Aorta (tissue), 5 donors: ENCODE measurements around the gene ZBED4. TPM values are rescaled to one million over a fixed set of nuclear protein-coding genes. Genes with fewer than 3 reads are reported as not detected.

ENCODE experiments used
- ATAC-seq: fragments of 200-7000 bp; cut with Tn5 transposase; one replicate; pipeline ENCODE4 v1.9.1; 2022; ENCODE audit warnings: moderate library complexity; ENCODE audit not compliant: low FRiP score
- DNase-seq, 2 donors: peaks; one replicate each; pipeline ENCODE4 v3.0.0-alpha.2; 2020
- H3K27ac ChIP-seq, 2 donors: one replicate each; pipeline ENCODE4 v1.5.1; 2013; ENCODE audit warnings: low read length in 2 of 2, mild to moderate bottlenecking in 2 of 2, moderate library complexity in 2 of 2, control low read depth in 1 of 2, inconsistent platforms in 1 of 2, low read depth in 1 of 2
- H3K27me3 ChIP-seq, 2 donors: one replicate each; pipeline ENCODE4 v1.6.1; 2013; ENCODE audit warnings: control low read depth in 1 of 2, low read length in 1 of 2, mild to moderate bottlenecking in 1 of 2, moderate library complexity in 1 of 2; ENCODE audit not compliant: insufficient read depth in 2 of 2, control insufficient read depth in 1 of 2
- H3K36me3 ChIP-seq, 2 donors: one replicate each; pipeline ENCODE4 v1.6.1; 2013; ENCODE audit warnings: control low read depth in 1 of 2, low read length in 1 of 2, mild to moderate bottlenecking in 1 of 2; ENCODE audit not compliant: insufficient read depth in 2 of 2, control insufficient read depth in 1 of 2
- H3K4me1 ChIP-seq, 2 donors: one replicate each; pipeline ENCODE4 v1.6.1; 2013; ENCODE audit warnings: low read length in 2 of 2, control low read depth in 1 of 2, mild to moderate bottlenecking in 1 of 2, moderate library complexity in 1 of 2; ENCODE audit not compliant: insufficient read depth in 2 of 2, control insufficient read depth in 1 of 2
- H3K4me3 ChIP-seq, 2 donors: one replicate each; pipeline ENCODE4 v1.5.1; 2013; ENCODE audit warnings: low read length in 2 of 2, control low read depth in 1 of 2, mild to moderate bottlenecking in 1 of 2
- H3K9me3 ChIP-seq: one replicate; pipeline ENCODE4 v1.6.1; 2013; ENCODE audit warnings: mild to moderate bottlenecking, low read length; ENCODE audit not compliant: control insufficient read depth
- WGBS, 2 donors: extraction: QIAGEN DNeasy Blood & Tissue Kit; methylation state at CpG; one replicate each; pipeline ENCODE4 v1.1.7; 2013; 5-methylcytosine and 5-hydroxymethylcytosine counted together
- intact Hi-C, 2 donors: fragments of 100-400 bp; cut with DNase I; formaldehyde crosslinking; loops; one replicate each; pipeline versions ENCODE4 v1.14.2 to v1.15.0; 2022
- long read RNA-seq, 2 donors: library from polyadenylated mRNA; unstranded; transcript quantifications; one replicate each; pipeline ENCODE4 v2.0.0, GENCODE V29; 2020 to 2021
- polyA plus RNA-seq, 2 donors: library from polyadenylated mRNA; stranded (reverse); fragments of 200-250 nt; gene quantifications; one replicate each; pipeline ENCODE4 v1.2.3, GENCODE V29; 2013
- total RNA-seq, 2 donors: library from RNA; stranded (reverse); fragmentation: NEBNext Ultra II Directional; extraction: Animal tissue kit (Norgen Biotek cat#: 25700); gene quantifications; one replicate each; pipeline ENCODE4 v1.2.1, GENCODE V29; 2021
- donor health status: healthy with polysubstance abuse.
- donor health status: Bipolar disorder and iron deficiency.
- donor health status: DM: no; HTN: no; CAD: no.
- donor health status: DM: no; HTN: no; CAD: no.
- donor health status: DM: yes; HTN: yes; CAD: no.

ZBED4 gene, protein sequence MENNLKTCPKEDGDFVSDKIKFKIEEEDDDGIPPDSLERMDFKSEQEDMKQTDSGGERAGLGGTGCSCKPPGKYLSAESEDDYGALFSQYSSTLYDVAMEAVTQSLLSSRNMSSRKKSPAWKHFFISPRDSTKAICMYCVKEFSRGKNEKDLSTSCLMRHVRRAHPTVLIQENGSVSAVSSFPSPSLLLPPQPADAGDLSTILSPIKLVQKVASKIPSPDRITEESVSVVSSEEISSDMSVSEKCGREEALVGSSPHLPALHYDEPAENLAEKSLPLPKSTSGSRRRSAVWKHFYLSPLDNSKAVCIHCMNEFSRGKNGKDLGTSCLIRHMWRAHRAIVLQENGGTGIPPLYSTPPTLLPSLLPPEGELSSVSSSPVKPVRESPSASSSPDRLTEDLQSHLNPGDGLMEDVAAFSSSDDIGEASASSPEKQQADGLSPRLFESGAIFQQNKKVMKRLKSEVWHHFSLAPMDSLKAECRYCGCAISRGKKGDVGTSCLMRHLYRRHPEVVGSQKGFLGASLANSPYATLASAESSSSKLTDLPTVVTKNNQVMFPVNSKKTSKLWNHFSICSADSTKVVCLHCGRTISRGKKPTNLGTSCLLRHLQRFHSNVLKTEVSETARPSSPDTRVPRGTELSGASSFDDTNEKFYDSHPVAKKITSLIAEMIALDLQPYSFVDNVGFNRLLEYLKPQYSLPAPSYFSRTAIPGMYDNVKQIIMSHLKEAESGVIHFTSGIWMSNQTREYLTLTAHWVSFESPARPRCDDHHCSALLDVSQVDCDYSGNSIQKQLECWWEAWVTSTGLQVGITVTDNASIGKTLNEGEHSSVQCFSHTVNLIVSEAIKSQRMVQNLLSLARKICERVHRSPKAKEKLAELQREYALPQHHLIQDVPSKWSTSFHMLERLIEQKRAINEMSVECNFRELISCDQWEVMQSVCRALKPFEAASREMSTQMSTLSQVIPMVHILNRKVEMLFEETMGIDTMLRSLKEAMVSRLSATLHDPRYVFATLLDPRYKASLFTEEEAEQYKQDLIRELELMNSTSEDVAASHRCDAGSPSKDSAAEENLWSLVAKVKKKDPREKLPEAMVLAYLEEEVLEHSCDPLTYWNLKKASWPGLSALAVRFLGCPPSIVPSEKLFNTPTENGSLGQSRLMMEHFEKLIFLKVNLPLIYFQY
- 1 to 10 TPM; 8.6 to 9.7 TPM for total RNA-seq
- 1 to 10 TPM; 1.3 to 1.9 TPM for polyA plus RNA-seq
- long read RNA-seq, donor 1, partial matches to known transcripts = 0 of 10 reads
- long read RNA-seq, donor 1, other reads (novel, unspliced or antisense) = 10 of 10 reads
- long read RNA-seq, donor 2, full-length matches to known transcripts = 1 of 13 reads
- long read RNA-seq, donor 2, partial matches to known transcripts = 0 of 13 reads
- long read RNA-seq, donor 2, other reads (novel, unspliced or antisense) = 12 of 13 reads

DNA sequence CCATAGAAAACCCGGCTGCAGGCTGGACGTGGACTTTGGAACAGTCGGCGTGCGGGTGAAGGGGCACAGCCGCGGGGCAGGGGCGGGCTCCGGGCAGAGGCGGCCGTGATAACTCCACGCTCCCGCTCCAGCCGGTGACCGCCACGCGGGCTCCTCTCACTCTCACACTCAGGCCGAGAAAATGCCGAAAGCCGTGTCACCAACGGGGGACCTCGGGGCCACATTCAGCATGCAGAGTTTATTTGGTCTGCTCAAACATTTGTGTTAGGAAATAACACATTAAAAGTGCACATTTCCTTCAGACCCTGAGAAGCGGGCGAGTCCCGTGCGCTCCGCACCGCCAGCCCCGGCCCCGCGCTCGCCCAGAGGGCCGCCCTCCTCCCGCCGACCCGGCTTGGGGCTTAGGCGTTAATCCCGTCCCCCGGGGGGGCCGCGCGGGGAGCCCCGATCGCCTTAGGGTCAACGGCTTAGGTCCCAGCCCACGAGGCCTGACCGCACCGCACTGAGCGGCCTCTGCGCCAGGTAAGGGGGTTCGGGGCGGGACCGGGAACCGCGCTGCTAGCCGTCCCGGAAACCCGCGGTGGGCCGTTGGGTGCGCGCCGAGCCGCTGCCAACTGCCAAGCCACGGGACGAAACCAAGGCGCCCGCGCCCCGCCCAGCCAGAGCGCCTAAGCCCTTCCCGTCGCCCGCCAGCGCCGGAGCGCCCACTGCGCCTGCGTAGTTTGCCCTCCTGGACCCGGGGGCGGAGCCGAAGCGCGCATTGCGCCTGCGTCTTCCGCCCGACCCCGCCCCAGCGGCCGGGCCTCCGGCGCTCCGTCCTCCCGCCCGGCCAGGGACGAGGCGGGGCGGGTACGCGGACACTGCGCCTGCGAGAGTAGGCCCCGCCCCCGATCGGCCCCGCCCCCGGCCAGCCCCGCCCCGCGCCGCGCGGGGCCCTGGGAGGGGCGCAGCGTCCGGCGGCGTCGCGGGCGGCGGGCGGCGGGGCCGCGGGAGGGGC, at the start of gene ZBED4:
Gene ZBED4, plus strand, starts transcription at position 947 of the 997 bp plus-strand sequence. CDS start 29,819 bp downstream, outside the sequence.
- intact Hi-C loops = loop anchor here in 1 of 2 donors (1.0 kb wide), 1 partner anchor 65 kb away; the partner anchor contains the start of genes ALG12 and CRELD2
- peak; percentile 99 to 100 for DNase-seq
- H3K4me1 ChIP-seq = no peaks in the 10 kb centered on the region

DNA sequence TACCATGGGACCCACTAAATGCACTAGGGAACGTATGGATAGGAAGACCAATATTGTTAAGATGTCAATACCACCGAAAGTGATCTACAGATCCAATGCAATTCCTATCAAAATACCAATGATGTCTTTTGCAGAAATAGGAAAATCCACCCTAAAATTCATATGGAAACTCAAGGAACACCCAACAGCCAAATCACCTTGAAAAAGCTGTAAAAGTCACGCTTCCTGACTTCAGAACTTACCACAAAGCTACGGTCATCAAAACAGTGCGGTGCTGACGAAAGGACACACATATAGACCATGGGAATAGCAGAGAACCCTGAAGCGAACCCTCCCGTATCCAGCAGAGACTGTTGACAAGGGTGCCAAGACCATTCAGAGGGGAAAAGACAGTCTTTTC, 46.5 kb upstream of the ZBED4 start:
- intact Hi-C loops = no loop called here
- WGBS, 2 donors = 96 to 97% methylated on average over 8 of the region's 8 CpGs
- H3K4me1 ChIP-seq = no peaks in the 10 kb centered on the region

More for the DNA sequence above, at the start of gene ZBED4:
- peak; percentile 97 for ATAC-seq
- Histone ChIP-seq H3K36me3 (no peaks in the 10 kb centered on the region), H3K27me3 (no peaks in the 10 kb centered on the region), H3K27ac (peak within 1 kb of the TSS in 1 of 2 donors; percentile 74), H3K9me3 (no peaks in the 10 kb centered on the region), H3K4me3 (peak within 1 kb of the TSS; percentile 76 to 85)
- 0% methylated on average over 72 to 127 of the region's 127 CpGs for WGBS, 2 donors

DNA sequence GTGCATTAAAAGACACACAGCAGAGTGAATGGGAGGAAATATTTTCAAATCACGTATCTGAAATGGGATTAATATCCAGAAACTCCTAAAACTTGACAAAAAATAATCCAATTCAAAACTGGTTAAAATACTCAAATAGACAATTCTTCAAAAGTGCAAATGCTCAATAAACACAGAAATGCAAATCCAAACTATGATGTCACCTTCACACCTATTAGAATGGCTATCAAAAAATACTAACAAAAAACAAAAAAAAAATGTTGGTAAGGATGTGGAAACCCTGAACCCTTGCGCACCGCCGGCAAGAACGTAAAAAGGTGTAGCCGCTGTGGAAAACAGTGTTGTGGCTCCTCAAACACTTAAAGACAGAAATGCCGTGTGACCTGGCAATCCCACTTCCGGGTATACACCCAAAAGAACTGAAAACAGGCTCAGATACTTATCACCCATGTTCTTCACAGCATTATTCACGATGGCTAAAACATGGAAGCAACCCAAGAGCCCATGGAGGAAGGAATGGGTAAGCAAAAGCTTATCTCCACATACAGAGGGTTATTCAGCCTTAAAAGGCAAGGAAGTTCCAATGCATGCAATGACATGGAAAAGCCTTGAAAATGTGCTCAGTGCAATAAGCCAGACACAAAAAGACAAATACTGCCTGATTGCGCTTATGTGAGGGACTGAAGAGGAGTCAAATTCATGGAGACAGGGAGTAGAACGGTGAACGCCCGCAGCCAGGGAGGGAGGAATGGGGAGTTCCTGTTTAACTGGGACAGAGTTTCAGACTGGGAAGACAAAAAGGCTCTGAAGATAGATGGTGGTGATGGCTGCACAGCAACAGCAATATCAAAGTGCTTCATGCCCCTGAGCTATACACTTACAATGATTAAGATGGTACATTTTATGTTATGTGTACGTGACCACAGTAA, 45.6 kb upstream of the ZBED4 start:
- WGBS, 2 donors = 86 to 88% methylated on average over 14 of the region's 14 CpGs
- intact Hi-C loops = no loop called here
- Histone ChIP-seq H3K27me3 (no peaks in the 10 kb centered on the region), H3K9me3 (no peaks in the 10 kb centered on the region), H3K36me3 (peaks cover 0 to 1% of the 10 kb centered on the region in 2 donors), H3K27ac (no peak overlapping the region), H3K4me1 (no peaks in the 10 kb centered on the region), H3K4me3 (no peak overlapping the region)
- peak in 1 of 2 donors; percentile 5 for DNase-seq
- no peak for ATAC-seq

More for the DNA sequence above, 46.5 kb upstream of the ZBED4 start:
- Histone ChIP-seq H3K9me3 (no peaks in the 10 kb centered on the region), H3K4me3 (no peak overlapping the region), H3K27ac (no peak overlapping the region), H3K27me3 (no peaks in the 10 kb centered on the region), H3K36me3 (peaks cover 0 to 3% of the 10 kb centered on the region in 2 donors)
- DNase-seq = no peak
- ATAC-seq = no peak

DNA sequence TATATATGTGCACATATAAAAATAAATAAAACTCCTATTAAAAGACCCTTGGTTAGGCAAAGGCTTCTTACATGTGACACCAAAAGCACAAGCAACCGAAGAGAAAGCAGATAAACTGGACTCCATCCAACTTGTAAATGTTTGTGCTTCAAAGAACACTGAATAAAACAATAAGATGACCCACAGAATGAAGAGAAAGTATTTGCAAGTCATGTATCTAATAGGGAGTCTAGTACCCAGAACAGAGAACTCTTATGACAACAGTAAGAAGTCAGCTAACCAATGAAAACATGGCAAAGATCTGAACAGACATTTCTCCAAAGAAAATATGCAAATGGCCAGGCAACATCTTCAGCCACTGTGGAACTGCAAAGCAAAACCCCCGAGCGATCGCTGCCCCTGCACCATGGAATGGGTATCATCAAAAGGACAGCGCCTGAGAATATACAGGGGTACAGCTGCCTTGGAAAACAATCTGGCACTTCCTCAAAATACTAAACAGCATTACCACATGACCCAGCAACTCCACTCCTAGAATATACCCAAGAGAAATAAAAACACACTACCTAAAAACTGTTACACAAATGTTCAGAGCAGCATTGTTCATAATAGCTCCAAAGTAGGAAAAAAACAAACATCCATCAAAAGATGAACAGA, 43.2 kb upstream of the ZBED4 start:
- no peaks in the 10 kb centered on the region for H3K9me3 ChIP-seq
- no peak overlapping the region for H3K4me3 ChIP-seq
- 45 to 56% methylated on average over 5 of the region's 5 CpGs for WGBS, 2 donors
- no peaks in the 10 kb centered on the region for H3K36me3 ChIP-seq
- H3K27me3 ChIP-seq = no peaks in the 10 kb centered on the region
- no peak overlapping the region for H3K27ac ChIP-seq
- DNase-seq (peak in 1 of 2 donors; percentile 41), ATAC-seq (no peak)
- no peaks in the 10 kb centered on the region for H3K4me1 ChIP-seq
- intact Hi-C loops = no loop called here

DNA sequence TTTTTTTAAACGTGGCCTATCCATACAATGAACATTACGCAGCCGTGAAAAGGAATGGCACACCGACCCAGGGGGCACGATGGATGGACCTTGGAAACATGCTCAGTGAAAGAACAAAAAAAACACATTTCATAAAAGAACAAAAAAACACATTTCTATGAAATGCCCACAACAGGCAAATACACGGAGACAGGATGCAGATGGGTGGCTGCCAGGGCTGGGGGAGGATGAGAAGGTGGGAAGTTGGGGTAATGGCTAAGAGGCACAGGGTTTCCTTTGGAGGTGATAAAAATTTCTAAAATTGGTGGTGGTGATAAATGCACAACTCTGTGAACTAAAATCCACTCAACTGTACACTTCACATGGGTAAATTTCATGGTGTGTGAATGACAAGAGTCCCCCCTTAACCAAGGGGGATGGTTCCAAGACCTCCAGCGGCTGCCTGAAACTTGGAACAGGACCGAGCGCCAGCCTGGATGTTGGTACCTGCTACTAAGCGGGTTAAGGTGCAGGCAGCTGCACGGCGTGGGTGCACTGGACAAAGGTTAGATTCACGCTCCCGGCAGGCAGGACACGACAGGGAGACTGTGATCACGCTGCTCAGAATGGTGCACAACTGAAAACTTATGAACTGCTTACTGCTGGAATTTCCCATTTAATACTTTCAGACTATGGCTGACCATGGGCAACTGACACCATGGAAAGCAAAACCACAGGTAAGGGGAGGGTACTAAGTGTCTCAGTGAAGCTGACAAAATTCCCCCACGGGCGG, 42.4 kb upstream of the ZBED4 start:
- ATAC-seq = no peak
- no peaks in the 10 kb centered on the region for H3K9me3 ChIP-seq
- H3K27ac ChIP-seq = no peak overlapping the region
- intact Hi-C loops = no loop called here
- H3K27me3 ChIP-seq = no peaks in the 10 kb centered on the region
- WGBS, 2 donors = 86 to 88% methylated on average over 18 of the region's 18 CpGs
- no peaks in the 10 kb centered on the region for H3K36me3 ChIP-seq
- peak in 1 of 2 donors; percentile 70 for DNase-seq
- no peak overlapping the region for H3K4me3 ChIP-seq
- H3K4me1 ChIP-seq = no peaks in the 10 kb centered on the region

GRCh38 chr22:49812838-49813237, 40.8 kb upstream of the ZBED4 start:
- Histone ChIP-seq H3K27me3 (no peaks in the 10 kb centered on the region), H3K36me3 (no peaks in the 10 kb centered on the region), H3K4me1 (no peaks in the 10 kb centered on the region), H3K9me3 (no peaks in the 10 kb centered on the region), H3K4me3 (no peak overlapping the region), H3K27ac (no peak overlapping the region)
- 89 to 90% methylated on average over 11 of the region's 11 CpGs for WGBS, 2 donors
- intact Hi-C loops = no loop called here
- peak in 1 of 2 donors; percentile 74 for DNase-seq
- peak; percentile 23 for ATAC-seq
